HG03066 (cell line): Measurements from ENCODE around the gene DDX23.

ENCODE experiments used
- ATAC-seq: cut with Tn5 transposase; IDR thresholded peaks from one replicate; pipeline ENCODE4 v1.9.1; 2021; ENCODE audit warnings: low read depth; ENCODE audit not compliant: unreplicated experiment

Gene DDX23

DNA sequence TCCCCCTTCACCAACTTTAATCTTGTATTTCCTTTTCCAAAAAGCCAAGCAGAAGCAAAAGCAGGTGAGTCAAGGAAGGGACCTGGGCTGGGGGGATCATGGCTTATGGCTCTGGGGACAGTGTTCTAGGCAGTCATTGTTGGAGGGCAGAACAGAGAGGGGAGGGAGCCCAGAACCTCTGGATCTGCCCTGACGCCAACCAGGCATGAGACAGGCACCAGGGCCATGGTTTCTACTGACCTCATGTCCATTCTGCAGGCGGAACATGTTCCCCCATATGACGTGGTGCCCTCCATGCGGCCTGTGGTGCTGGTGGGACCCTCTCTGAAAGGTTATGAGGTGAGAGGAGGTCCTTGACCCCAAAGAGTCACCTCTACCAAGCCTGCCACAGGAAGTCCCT, 27.1 kb downstream of the DDX23 start:
- no peak for ATAC-seq

DNA sequence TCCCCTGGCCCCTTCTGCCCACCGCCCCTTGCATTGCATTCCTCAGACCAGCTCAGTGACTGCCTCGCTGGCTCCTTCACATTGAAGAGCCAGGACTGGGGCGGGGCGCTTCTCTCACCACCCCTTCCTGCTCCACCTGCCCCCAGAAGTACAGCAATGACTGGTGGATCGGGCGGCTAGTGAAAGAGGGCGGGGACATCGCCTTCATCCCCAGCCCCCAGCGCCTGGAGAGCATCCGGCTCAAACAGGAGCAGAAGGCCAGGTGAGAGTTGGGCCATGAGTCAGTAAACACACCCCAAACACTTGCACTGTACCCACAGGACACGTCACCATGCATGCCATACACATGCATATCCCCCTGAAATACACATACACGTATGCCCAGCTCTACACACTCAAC, 27.9 kb downstream of the DDX23 start:
- ATAC-seq, result no peak

DNA sequence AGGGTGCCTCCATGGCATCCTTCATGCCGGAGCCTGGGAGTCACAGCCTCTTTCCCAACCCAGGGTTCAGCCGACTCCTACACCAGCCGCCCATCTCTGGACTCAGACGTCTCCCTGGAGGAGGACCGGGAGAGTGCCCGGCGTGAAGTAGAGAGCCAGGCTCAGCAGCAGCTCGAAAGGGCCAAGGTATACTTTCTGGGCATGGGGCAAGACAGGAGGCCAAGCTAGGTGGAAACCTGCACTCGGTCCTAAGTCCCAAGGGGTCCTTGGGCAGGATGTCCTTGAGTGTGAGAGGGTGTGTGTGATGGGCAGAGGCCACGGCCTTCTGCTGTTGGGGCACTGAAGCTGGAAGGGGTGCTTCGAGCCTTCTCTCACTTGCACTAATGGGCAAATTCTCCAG, 28.7 kb downstream of the DDX23 start:
- no peak for ATAC-seq

DNA sequence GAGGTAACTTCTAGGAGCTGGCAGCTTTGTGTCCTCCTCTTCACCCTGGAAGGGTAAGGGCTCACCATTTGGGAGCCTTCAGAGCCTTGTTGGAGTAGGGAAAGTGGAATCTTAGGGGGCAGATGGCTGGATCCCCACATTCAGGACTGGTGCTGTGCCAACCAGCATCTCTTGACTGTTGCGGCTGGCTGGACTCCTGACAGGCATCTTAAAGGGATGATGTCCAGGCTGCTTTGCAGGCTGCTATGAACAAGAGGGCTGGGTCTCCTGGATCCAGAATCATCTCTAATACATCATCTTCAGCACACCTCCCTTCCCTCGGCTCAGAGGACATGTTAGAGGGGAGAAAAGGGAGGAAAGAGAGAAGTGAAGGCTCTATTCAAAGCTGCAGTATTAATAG, 29.3 kb downstream of the DDX23 start:
- no peak for ATAC-seq

DNA sequence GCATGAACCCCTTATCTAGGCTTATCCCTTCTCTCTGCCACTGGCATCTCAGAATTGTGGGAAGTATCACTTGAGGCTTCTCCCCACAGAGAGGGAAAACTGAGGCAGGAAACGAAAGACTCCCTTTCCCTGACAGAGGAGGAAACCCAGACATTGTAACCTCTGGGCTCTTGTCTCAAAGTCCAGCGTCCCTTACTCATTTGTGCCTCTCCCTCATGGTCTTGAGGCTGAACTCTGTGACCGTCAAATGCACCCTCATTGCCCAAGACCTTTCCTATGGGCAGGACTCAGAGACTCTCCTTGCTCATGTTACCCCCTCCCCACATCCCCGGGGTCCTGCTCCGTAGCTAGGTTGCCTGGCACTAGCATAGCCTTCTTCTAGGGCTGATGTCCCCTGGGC, 29.8 kb downstream of the DDX23 start:
- no peak for ATAC-seq

DNA sequence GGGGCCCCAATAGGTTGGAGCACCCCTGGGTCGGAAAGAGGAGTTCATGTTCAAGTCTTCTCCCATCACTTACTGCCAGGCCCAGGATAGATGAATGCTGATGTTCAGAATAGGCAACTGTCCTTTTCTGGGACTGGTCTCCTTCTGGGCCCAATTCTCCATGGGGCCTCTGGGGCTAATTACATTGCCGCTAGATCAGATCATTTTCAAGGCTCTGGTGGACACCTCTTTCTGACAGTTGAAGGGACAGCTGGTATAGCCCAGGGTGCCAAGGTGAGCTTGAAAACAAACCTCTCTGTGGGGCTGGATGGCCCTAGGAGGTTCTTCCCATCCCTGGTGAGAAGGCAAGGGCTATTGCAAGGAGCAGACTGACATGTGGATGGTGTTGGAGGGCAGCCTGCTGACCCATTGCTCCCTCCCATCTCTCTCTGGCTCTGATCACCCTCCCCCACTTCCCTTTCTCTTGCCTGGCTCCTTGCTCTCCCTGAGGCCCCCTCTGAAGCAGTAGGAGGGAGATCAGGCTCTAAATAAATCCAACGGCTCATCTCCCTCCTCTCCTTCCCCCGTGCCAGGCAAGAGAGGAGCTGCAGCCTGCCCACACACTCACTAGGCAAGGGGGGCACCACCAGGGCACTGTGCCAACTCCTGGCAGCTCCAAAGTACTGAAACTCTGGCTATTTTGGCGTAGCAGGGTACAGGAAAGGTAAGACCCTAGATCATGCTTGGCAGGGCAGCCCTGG, 31.8 kb downstream of the DDX23 start:
- no peak for ATAC-seq

DNA sequence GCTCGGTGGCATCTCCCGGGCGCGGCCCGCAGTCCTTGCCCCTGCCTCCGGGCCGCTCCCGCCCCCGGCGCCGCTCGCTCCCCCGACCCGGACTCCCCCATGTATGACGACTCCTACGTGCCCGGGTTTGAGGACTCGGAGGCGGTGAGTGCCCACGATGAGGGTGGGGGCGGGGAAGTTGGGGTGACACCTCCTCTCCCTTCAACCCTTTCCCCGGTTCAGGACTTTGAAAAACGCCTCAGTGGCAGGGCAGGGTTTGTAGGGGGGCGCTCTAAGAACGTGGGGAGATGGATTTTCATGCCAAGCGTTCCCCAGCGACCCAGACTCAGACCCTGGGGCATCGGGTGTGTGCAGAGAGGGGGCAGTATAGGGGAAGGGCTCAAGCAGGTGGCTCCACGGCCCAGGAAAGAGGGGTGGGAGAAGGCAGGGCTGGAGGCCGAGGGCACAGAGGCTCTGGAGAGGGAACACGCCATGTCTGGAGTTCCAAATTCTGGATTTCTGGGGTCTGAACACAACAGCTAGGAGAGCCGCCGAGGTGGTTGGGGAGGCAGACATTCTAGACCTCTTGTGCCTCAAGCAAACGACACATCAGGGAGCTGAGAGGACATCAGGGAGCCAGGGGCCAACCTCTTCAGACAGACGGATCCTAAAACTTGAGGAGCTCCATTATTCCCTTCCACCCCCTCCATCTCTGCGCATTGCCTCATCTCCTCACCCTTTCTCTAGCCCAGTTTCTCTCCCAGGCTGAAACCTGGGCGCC, 33.0 kb downstream of the DDX23 start:
- ATAC-seq, result no peak

DNA sequence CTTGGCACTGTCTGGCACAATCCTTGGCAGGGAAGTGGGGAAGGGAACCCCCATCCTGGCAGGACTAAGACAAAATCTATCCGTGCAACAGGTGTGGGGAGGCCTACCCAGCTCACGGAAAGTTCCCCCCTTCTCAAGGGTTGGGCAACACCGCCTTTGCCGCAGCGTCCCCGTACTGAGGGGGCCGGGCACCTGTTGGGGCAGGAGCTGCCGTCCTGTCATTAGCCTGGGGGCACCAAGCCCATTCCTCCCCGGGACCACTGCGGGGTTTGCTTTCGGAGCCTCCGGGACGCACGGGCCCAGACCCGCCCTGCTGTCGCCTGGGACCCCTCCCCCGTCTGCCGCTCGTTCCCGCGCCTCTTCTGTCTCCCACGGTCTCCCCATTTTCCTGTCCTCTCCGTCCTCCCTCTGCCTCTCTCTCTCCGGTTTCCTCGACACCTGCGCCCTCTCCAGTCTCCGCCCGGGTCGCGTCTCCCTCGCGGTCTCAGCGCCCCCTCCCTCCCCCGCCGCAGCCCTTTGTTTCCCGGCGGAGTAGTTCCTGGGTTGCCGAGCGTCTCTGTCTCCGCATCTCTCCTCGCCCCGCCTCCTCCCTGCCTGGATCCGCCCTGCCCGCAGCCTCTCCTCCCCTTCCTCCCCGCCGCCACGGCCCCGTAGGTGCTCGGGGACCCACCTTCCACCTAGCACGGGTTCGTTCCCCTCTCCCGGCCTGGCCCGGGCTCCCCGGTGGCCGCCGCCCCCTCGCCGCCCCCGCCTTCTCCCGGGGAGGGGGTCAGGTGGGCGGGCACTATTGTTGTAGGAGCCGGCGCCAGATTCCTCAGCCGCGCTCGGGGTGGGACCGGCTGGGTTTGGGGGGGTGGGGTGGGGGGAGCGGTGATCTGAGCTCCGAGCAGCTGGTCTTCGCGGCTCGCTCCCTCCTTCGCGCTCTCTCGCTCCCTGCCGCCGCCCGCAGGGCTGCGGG, 33.8 kb downstream of the DDX23 start, which contains the start of gene CACNB3:
TSS of gene CACNB3 (plus strand) at position 624 of the 958 bp plus-strand sequence. CDS start 434 bp downstream, outside the sequence.
- peak; percentile 39 for ATAC-seq

DNA sequence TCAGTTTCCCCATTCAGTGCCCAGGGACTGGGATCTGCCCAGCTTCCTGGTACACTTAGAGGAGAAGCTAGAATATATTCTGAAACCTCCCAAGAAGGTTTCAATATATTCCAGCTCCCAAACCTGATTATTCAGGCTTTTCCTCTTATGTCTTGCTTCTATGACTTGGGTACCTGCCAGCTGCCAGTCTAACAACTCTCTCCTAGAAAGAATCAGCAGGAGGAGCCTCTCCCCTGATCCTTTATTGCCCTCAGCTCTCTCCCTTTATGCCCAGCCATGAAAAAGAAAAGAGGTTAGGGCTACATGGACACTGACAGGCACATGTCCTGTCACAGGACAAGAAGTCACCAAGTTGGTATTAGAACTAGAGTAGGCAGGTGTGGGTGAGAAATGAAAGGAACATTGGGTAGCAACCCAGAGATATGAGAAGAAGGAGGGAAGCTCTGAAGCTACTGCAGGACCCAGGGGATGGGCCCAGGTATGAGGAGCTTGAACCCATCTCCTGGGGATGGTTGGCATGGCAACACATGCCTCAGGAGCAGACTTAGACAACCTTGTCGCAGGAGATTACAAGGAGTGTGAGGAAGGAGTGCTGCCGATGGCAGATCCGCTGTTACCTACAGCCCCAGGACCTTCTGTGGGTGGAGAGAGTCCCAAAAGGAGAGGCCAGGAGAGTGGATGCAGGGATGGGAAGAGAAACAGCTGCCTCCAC, 35.7 kb downstream of the DDX23 start:
- ATAC-seq, result no peak

DNA sequence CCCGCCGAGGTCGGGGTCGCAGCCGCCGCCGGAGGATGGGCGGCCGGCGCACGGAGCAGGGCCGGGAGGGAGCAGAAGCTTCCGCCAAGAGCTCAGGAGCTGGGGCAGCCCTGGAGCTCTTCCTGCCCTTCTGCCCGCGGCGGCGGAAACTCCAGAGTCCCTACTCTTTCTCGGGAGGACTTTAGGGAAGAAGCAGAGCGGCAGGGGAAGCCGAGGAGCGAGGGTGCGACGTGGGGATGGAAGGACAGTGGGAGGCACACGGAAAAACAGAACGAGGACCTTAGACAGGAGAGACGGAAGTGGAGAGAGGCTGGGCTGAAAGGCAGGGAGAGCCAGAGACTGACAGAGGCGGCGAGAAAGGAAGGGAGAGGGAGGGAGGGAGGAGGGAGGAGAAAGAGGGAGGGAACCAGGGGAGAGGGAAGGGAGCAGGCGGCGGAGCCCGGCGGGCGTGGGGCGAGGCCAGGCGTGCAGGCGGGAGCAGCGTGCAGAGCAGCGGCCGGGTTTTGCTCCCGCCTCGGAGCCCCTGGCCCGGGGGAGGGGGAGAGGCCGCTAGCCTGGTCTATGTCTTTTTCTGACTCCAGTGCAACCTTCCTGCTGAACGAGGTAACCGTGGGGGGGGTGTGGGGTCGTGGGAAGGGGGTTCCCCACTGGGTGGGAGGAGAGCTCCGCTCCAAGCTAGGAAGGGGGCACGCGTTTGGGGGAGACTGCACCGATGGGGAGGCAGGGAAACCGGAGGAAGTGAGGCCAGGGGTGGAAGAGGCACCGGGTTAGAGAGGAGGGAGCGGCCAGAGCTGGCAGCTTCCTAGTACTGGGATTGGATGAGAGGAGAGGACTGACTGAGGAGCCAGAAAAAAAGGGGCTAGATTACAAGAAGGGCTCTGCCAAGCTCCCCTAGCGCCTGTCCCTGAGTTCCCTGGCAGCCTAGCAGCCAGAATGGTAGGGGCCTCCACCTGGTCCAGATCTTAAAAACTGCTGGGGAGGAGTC, 36.5 kb downstream of the DDX23 start:
- ATAC-seq, result peak; percentile 30

DNA sequence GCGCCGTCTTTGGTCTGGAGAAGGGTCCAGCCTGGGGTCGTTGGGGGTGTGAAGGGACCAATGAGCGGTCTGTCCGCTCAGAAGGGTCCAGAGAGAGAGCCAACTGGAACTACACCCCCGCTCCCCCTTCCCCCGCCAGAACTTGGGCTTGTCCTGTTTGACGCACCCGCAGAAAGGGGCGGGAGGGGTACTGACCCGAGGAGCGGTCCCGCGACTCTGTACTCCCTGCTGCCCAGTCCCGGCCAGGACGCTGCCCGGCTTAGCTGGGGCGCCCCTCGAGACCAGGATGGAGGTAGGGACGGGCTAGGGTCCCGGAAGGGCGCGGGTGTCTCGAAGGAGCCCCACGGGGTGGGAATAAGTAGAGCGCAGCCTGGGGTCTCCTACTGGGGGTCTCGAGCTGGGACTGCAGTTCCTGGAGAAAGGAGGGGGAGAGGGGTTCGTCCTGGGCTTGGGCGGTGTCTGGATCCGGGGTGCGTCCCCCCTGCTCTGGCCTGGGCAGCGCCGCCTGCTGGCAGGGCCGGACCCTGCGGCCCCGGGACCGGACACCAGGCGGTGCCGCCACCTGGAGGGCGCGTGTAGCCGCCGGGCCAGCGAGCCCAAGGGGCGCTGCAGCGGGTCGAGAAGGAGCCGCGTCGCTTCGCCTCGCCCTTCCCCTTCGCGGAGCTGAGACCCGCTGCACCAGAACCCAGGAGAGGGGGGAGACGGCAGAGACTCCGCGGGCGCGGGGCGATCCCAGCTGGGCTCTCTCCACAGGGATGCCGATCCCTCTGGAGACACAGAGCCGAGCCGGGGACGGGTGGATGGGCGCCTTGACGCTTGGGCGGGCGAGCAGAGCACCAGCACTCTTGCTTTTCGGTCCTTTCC, 37.5 kb downstream of the DDX23 start:
- ATAC-seq, result peak; percentile 53

DNA sequence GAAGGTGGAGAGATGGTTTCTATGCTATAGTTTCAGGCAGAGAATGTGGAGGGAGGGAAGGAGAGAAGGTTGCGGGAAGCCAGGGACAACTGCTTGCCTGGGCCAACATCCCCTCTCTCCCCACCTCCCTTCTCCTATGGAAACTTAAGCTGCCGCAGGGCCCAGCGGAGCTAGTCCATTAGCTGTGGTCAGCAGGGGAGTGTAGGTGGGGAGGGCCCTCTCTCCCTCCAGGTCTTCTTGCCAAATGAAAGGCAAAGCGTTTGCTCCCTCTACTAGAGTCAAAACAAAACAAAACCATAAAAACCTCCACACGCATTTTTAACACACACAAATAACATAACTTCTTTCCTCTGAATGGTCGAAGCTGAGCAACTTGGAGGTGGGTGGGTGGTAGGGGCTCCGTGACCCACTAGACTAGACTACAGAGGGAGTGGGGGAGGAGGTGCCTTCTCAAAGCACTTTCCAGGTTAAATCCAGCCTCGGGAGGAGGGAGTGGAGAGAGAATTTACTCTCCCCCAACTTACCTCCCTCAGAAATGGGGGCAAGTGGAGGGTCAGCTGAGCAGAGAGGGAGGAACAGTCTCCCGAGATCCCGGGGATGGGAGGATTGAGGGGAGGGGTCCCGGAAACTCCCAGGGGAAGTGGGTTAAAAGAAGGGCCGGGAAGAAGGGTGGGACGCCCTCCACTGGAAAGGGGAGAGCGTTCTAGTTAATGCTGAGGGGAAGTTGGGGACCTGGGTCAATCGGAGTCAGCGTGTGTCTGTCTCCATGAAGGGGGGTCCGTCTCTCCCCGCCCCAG, 38.3 kb downstream of the DDX23 start:
- no peak for ATAC-seq

DNA sequence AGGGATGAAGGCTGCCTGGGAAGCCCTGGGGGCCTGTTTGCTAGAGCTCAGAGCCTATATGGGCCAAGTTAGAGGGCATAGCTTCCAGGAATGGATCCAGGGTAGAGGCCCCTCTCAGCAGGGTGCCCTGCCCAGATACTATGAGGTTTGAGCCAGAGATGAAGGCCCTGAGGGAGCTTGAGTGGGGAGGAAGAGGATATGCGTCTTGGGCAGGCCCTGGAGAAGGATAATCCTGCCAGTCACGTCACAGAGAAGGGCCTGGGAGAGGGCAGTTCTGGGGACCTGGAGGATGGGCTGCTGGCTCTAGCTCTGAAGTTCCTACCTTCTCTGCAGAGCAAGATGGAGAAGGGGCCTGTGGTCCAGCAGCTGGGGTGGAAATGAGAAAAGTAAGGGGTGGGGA, 39.6 kb downstream of the DDX23 start:
- no peak for ATAC-seq

DNA sequence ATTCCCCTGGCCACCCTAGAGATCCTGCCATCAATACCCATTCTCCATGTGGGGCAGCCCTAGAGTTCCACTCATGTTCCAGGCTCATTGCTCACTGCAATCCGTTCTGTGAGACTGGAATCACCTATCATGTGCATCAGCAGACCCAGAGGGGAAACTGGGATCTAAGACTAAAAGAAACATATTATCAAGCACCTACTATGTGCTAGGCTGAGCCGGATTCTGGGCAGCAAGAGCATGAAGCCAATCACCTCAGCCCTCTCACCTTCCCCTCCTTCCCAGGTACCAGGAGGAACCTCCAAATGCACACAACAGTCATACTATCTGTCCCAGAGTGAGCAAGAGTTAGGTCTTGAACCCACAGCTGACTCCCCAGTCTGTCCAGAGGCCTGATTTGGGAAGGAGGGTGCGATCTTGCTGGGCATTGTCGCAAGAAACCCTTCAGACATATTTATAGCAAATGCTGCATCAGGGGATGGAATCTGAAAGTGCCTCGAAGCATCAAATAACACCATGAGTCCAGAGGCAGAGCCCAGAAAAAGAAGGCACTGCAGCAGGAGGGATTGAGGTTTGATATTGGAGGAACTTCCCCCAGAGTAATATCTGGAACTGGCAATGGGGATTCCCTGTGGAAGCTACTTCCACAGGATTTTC, 40.4 kb downstream of the DDX23 start:
- ATAC-seq, result no peak

DNA sequence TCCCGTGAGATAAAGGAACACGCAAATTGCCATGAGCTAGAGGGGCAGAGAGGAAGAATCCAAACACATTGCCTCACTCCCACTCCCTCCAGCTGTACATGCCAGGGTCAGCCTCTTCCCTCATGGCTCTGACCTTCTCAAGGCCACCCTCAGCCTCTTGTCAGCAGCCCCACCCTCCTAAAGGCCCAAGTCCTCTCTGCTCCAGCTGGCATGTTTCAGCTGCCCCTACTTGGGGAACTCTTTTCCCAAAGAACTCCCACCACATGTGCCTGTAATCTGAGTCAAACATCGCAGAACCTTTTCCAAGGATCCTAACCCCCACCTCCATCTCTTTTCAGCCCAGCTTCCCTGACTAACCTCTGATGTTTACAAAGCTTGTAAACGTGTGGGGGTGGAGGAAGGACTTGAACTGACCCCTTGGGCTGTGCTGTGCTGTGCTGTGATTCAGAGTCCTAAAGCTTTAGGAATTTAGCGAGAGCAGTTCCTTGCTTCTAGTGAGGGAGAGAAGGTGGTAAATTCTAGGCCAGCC, 41.0 kb downstream of the DDX23 start:
- ATAC-seq, result no peak

DNA sequence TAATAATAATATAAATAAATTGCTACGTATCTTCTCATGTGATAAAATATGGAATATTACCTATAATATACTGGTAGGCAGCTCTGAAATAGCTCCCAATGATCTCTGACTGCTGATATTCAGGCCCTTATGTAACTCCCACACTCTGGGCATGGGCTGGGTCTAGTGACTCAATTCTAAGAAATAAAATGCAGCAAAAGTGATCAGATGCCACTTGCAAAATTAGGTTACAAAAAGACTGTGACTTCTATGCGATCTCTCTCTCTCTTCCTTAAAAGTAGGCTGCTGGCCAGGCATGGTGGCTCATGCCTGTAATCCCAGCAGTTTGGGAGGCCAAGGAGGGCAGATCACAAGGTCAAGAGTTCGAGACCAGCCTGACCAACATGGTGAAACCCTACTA, 44.0 kb downstream of the DDX23 start:
- no peak for ATAC-seq

DNA sequence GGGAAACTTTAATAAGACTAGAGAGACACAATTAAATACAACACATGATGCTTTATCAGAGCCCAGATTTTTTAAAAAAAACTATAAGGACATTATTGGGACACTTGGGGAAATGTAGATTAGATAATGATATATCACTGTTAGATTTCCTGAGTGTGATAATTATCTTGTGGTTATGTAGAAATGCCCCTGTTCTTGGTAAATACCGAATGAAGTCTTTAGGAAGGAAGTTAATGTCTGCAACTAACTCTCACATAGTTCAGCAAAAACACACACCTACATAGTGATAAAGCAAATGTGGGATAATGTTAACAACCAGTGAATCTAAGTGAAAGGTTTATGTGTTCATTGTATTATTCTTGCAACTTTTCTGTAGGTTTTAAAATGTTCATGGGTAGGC, 48.3 kb downstream of the DDX23 start:
- ATAC-seq, result no peak
